ENCODE data around the gene CACNA1C.
"Not testable (repeated sequence)": the region's sequence is repeated elsewhere in the genome, so short reads cannot be mapped to it uniquely, and the experiment has no call there.

CACNA1C gene

GRCh38 chr12:2488131-2488530, 435.3 kb downstream of the CACNA1C start:
- DNase-seq (ENCODE audit: low read depth), result no peak

DNA sequence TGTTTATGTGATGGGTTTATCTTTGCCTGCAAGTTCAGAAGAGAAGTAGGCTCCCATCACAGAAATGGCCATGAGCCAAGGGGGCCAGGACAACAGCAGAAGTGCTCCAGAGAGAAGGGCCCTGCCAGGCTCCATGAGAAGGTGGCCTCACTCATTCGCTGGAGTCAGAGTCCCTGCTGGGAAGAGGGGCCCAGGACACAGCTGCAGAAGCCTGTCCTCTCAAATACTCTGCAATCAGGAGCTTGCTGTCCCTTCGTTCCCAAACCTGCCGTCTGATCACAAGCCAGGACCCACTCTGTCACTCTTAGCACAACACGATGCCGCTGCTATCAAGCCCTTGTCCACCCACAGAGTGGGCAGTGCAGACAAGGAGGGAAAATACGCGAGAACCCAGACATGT, 435.8 kb downstream of the CACNA1C start:
- no peak for DNase-seq (ENCODE audit: low read depth)

- no peak for DNase-seq (ENCODE audit: low read depth)
These were observed 436.5 kb downstream of the CACNA1C start for GRCh38 chr12:2489275-2489674.

DNA sequence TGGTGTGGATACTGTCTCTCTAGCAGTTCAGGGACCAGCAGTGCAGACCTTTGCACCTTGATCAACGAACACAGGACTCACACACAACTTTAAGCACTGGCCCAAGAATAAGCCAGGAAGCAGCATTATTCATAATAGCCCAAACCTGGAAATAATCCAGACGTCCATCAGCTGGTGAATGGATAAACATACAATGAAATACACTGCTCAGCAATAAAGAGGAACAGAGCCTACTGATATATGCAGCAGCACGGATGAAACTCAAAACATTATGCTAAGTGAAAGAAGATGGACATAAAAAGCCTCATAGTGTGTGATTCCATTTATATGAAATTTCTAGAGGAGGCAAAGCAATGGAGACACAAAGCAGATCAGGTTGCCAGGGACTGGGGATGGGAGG, 438.0 kb downstream of the CACNA1C start:
- DNase-seq (ENCODE audit: low read depth), result no peak

- not testable (repeated sequence) for DNase-seq (ENCODE audit: low read depth)
These were observed 438.6 kb downstream of the CACNA1C start for GRCh38 chr12:2491349-2491748.

DNA sequence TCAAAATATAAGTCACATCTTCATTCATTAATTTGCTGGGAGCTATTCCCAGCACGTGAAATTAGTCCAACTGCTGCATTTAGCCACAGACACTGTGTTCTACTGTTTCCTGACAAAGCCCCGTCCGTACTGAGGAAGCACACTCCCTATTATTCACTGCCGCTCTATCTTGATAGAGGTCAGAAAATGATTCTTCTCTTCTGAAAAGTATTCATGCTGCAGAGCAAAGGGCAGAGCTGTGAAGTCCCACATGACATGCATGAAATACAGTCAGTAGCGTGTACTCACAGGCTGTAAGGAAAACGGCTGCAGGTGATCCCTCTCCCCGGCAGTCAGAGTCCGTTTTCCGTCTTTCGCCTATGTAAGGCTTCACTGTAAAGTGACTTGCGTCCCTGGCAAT, 439.4 kb downstream of the CACNA1C start:
- DNase-seq (ENCODE audit: low read depth), result no peak

GRCh38 chr12:2493086-2493485, 440.3 kb downstream of the CACNA1C start:
- no peak for DNase-seq (ENCODE audit: low read depth)

DNA sequence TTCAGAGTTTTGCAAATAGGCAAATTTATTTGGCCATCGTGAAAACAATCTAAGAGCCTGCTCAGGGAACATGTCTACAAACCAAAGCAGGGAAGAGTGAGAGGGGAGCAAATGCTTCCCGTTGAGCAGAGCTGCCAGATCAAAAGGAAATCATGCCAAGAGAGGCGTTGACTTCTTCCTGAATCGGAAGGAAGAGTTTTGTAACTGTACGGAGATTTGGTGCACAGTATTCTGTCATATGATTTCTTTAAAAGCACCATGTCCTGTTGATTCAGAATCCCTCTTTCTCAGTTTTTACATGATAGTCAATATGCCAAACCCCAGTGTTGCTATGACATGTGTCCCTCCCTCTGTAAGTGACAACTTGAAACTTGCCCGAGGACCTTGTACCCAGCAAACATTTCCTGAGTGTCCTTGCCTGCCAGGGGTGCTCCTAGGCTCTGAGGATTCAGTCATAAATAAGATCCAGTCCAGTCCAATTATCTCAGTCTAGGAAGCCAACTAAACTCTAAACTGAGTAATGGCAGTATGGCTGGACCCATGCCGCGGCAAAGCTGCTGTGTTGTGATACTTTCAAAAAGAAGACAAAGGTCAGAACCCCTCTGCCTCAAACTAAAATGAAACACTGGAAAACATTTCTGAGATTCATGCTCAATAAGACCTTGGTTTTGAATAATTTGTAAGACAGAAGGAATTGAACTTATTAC, 441.9 kb downstream of the CACNA1C start:
- no peak for DNase-seq (ENCODE audit: low read depth)

DNA sequence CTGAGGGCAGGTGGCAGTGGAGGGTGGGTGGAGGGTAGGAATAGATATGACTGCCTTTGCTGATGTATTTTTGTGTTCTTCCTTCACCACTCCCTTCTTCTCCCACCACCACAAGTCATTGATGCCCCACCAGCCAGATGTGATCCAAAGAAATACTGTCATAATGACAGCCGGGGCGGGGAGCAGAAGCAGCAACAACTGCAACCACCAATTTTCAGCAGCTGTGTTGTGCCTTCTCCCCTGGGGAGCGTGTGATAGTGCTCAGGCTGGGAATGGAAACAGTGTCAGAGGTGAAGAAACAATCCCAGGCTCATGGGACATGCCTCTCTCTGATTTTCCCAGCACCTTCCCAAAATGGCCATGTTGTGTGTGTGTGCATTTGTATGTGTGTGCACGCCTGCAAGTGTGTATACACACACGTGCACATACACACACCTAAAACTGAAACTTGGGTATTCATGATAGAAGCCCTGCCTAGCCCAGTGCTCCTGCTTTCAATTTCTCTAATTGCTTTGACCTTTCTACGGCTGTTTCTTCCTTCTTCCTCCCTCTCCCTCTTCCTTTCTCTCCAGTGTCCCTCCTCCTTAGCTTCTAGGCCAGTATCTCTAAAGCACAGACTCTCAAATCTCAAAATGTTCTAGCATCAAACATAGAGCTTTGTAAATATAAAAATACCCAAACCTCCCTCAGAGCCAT, 442.8 kb downstream of the CACNA1C start:
- DNase-seq (ENCODE audit: low read depth), result no peak

DNA sequence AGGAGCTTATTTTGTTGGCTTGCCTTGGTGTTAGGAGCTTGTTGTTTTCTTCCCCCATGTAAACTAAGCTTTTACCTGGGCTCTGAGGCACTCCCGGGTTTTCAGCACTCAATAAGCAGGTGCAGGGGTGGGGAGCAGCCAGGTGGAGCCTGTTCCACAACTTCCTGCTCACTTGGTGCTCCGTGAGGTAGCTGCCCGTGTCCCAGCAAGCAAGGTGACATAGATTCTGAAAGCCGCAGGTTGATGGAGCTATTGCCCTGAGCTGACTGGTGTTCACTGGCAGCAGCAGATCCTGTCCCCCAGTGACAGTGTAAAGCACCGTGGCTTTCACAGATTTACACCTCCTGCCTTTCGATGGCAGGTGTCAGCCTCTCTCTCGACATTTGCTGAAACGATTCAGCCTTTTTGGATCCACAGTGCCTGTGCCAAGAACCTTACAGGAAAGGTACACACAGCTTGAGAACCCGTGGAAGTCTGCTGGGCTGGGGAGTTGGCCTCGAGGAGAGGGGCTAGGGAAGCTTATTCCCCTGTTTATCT, 446.2 kb downstream of the CACNA1C start:
- DNase-seq (ENCODE audit: low read depth), result no peak

GRCh38 chr12:2501464-2502191, 448.8 kb downstream of the CACNA1C start:
- DNase-seq (ENCODE audit: low read depth), result no peak

DNA sequence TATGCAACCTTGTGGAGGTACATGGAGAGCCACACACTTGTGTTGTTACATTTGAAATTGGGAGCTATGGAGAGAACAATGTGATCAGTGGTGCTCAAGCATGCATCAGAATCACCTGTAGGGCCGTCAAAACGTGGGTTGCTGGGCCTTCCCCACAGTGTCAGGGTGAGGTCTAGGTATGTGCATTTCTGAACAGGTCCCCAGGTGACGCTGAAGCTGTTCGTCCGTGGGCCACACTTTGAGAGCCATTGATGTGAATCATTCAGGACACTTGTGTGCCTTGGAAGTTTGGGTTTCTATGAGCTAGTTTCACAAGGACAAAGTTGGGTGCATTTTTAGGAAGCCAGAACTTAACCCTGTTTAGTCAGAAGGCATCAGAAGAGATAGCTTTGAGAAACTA, 450.2 kb downstream of the CACNA1C start:
- no peak for DNase-seq (ENCODE audit: low read depth)

- no peak for DNase-seq (ENCODE audit: low read depth)
These were observed 451.0 kb downstream of the CACNA1C start for GRCh38 chr12:2503762-2504161.

DNA sequence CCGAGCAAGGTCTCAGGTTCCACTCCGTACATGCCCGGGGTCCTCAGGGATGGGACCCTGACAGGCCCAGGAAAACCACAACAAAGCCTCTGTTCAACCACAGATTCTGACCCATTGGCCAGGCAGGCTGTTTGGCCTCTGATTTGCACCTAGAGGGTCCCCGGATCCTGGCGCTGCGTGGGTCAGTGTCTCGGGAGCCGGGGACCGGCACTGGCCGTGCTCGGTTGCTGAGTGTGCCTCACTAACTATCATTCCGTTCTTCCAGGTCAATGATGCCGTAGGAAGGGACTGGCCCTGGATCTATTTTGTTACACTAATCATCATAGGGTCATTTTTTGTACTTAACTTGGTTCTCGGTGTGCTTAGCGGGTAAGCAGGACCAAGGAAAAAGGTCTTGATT, 451.8 kb downstream of the CACNA1C start:
- no peak for DNase-seq (ENCODE audit: low read depth)

DNA sequence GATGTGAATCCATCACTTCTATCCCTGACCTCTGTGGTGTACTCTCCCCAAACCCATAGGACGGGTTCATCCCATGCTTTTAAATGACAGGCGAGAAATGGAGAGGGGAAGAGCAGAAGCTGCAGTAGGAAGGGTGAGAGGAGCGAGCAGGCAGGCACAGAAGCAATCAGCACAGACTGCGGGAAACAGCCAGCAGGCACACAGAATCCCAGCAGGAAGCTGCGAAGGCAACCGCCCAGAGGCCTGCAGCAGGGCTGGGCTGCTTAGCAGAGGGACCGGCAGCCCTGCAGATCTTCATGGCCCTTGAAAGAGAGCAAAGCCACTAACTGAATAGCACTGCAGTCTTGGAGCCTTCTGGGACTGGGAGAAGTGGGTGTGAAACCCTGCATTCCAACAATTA, 455.0 kb downstream of the CACNA1C start:
- DNase-seq (ENCODE audit: low read depth), result no peak

DNA sequence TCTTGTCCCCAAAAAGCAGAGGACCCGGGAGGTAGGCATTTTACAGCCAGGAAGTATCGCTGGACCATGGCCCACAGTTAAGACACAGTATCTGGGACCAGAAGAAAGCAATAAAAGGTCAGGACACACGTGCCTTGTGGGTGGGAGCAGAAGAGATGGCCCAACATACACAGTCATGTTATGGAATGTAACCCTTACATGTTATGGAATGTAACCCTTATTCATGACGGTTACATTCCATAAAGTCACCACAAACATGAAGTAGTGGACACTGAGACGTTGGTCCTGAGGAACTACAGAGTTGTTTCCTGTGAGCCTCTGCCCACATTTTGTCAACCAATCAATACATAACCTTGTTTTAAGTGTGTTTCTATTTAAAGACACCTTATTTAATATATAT, 456.4 kb downstream of the CACNA1C start:
- no peak for DNase-seq (ENCODE audit: low read depth)

DNA sequence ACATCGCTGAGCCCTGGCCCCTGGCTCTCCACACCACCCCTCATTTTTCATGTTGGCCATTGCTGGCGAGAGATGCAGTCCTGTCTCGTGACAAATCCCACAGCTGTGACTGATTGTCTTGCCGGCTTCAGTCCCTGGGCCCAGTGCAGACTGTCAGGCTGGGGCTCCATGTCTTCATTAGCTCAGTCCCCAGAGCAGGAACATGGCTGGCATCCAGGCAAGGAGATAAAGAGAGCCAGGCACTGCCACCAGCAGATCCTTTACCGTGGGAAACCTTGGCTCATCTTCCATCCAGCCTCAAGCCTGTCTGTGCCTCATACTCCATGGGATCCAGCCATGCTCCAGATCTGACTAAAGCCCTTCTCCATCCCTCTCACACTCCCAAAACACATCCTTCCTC, 457.3 kb downstream of the CACNA1C start:
- no peak for DNase-seq (ENCODE audit: low read depth)

GRCh38 chr12:2513141-2514037, 460.6 kb downstream of the CACNA1C start:
- no peak for DNase-seq (ENCODE audit: low read depth)

DNA sequence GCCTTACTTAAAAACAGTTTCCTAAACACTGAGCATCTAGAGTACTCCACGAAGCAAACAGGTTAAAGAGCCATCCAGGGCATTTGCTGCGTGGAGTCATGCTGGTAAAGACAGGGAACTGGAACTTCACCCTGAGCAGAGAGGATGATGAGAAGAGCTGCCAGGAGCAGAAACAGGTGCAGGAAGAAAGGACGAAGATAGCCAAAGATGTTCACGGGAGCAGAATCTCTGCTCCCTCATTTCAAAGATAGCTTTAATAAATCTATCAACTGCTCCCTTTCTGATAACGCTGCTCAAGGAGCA, 461.2 kb downstream of the CACNA1C start:
- DNase-seq (ENCODE audit: low read depth), result no peak

DNA sequence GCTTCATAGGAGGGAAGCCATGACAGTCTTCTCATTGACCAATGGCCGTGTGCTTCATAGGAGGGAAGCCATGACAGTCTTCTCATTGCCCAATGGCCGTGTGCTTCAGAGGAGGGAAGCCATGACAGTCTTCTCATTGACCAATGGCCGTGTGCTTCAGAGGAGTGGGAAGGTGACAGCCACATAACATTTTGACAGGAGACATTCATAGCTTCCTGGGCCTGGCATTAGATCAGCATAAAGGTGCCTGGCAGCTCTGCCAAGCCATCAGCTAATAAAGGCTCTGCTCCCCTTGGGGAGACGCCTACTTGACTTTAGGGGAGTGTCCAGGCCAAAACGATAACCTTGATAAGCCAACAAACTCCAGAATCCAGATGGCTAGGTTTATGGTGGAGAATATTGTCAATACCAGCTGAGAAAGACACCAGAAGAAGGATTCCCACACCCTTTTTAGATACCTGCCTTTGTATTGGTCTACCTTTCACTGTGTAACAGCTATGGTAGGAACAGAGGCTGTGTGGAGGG, 468.0 kb downstream of the CACNA1C start:
- DNase-seq (ENCODE audit: low read depth), result no peak

DNA sequence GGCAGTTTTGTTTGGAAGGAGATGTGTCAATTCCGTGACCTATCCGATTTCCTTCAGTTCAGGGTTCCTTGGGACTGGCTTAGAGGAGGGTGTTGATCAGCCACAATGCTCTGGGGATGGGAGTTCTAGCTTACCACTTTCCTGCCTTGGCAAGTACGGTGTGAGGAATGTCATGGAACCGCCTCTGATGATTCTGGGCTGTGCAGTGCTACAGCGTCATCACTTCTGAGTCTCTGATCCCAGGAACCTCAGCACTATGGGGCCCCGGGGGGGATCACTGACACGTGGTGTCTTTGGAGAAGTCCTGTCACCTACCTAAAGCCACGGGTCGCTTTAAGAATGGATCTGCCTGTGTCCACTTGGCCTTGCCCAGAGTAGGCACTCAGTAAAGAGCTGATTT, 470.5 kb downstream of the CACNA1C start:
- DNase-seq (ENCODE audit: low read depth), result no peak

GRCh38 chr12:2523844-2524243, 471.1 kb downstream of the CACNA1C start:
- DNase-seq (ENCODE audit: low read depth), result no peak
